ENCODE data around the gene AMPH.
"Not testable (repeated sequence)": the region's sequence is repeated elsewhere in the genome, so short reads cannot be mapped to it uniquely, and the experiment has no call there.

AMPH gene

DNA sequence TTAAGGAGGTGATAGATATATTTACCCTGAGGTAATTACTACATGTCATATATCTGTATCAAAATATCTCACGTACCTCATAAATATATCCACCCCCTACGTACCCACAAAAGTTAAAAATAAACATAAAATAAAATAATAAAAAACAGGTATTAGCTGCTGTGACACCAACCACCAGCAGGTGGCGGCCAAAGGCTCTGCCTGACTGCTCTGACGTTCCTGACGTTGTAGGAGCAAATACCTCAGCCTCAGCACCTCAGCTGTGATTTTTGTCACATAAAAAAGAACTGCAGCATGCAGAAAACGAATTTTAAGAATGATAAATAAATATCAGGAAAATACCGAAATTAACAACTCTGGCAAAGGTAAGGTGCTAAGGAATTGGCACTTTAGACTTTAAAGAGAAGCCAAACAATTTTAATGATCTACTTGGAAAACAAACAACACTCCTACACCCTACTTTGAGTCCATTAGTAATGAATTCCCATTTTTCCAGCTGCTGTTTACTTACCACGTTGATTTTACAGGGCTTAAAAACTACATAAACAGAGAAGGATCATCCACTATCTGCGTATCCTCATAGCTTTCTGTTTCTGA, 232.3 kb downstream of the AMPH start:
- Histone ChIP-seq H3K9ac (ENCODE audit: low read length) (no peak overlapping the region), H3K27me3 (ENCODE audit: control insufficient read depth, insufficient read depth, low read length) (no peaks in the 10 kb centered on the region), H3K4me1 (ENCODE audit: control insufficient read depth, insufficient read depth, low read length) (no peaks in the 10 kb centered on the region), H3K4me3 (ENCODE audit: low read length) (no peak overlapping the region), H3K9me3 (ENCODE audit: control insufficient read depth, low read length) (no peaks in the 10 kb centered on the region), H3K36me3 (ENCODE audit: control insufficient read depth, insufficient read depth, low read length) (no peaks in the 10 kb centered on the region)

DNA sequence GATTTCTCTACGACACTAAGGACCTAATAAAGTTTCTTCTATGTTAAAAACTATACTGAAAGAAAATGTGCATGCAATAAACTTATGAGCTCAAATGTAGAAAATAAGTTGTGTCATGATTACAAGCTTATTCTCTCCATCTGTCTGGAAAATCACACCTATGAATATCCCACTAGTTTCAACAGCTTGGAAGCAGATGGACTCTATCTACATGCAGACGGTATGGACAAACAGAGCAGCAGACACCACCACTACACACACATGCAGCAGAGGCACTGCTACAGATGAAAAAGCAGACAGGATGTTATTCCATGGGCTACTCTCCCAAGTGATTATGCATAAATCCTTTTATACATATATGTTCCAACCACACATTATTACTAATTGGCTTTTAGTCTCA, 234.3 kb downstream of the AMPH start:
- no peaks in the 10 kb centered on the region for H3K27me3 ChIP-seq (ENCODE audit: control insufficient read depth, insufficient read depth, low read length)
- no peaks in the 10 kb centered on the region for H3K9me3 ChIP-seq (ENCODE audit: control insufficient read depth, low read length)
- no peak overlapping the region for H3K9ac ChIP-seq (ENCODE audit: low read length)
- H3K4me1 ChIP-seq (ENCODE audit: control insufficient read depth, insufficient read depth, low read length) = no peaks in the 10 kb centered on the region
- H3K4me3 ChIP-seq (ENCODE audit: low read length) = no peak overlapping the region
- H3K36me3 ChIP-seq (ENCODE audit: control insufficient read depth, insufficient read depth, low read length) = no peaks in the 10 kb centered on the region

DNA sequence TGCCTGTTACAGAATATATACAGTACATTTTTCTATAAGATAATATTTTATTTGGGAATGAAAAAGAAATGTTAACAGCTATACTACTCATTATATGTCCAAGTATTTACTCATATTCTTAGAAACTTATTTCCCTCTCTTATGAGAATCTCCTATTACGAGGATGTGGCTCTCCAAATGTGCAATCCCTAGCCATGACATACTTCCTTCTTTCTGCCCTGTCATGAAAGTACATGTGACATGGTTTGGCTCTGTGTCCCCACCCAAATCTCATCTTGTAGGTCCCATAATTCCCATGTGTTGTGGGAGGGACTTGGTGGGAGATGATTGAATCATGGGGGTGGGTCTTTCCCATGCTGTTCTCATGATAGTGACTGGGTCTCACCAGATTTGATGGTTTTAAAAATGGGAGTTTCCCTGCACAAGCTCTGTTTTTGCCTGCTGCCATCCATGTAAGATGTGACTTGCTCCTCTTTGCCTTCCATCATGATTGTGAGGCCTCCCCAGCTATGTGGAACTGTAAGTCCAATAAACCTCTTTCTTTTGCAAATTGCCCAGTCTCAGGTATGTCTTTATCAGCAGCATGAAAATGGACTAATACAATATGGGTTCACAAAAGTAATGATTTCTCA, 235.1 kb downstream of the AMPH start:
- not testable (repeated sequence) for H3K9me3 ChIP-seq (ENCODE audit: control insufficient read depth, low read length); H3K4me3 ChIP-seq (ENCODE audit: low read length); H3K4me1 ChIP-seq (ENCODE audit: control insufficient read depth, insufficient read depth, low read length); H3K27me3 ChIP-seq (ENCODE audit: control insufficient read depth, insufficient read depth, low read length); H3K9ac ChIP-seq (ENCODE audit: low read length); H3K36me3 ChIP-seq (ENCODE audit: control insufficient read depth, insufficient read depth, low read length)

DNA sequence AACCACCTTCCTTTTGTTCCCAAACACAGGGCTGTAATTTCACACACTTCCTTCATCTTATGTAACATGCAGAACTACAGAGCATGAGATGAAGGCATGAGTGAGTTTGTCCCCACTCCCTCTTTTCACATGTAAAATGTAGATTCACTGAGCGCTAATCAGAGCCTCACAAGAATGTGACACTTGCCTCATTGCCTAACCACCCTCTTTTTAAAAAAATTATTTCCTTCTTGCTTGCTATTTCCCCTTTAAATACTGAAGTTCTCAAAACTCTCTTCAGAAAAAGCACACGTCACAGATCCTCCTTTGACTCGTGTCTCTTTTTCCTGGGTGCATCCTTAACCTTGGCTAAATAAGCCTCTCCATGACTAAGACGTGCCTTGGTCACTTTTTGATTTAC, 236.5 kb downstream of the AMPH start:
- Histone ChIP-seq H3K36me3 (ENCODE audit: control insufficient read depth, insufficient read depth, low read length) (no peaks in the 10 kb centered on the region), H3K9me3 (ENCODE audit: control insufficient read depth, low read length) (no peaks in the 10 kb centered on the region), H3K9ac (ENCODE audit: low read length) (no peak overlapping the region), H3K4me1 (ENCODE audit: control insufficient read depth, insufficient read depth, low read length) (no peaks in the 10 kb centered on the region), H3K4me3 (ENCODE audit: low read length) (no peak overlapping the region), H3K27me3 (ENCODE audit: control insufficient read depth, insufficient read depth, low read length) (no peaks in the 10 kb centered on the region)

DNA sequence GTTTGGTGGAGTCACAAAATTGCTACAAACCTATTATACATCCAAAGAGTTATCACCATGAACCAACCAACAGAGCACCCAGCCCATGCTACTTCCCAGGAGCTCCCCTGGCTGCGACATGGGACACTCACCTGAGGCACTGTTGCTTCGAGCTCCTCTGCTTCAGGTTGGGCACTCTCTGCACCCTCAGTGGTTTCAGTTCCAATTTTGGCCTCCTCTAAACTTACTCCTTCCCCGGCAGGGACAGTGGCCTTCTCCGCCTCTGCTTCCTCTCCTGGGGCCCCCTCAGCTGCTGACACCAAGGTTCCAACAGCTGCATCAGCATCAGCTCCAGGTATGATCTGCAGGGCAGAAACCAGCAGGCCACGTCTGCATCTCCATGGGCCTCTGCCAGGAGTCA, 237.3 kb downstream of the AMPH start:
- Histone ChIP-seq H3K27me3 (ENCODE audit: control insufficient read depth, insufficient read depth, low read length) (no peaks in the 10 kb centered on the region), H3K36me3 (ENCODE audit: control insufficient read depth, insufficient read depth, low read length) (no peaks in the 10 kb centered on the region), H3K4me1 (ENCODE audit: control insufficient read depth, insufficient read depth, low read length) (no peaks in the 10 kb centered on the region)

DNA sequence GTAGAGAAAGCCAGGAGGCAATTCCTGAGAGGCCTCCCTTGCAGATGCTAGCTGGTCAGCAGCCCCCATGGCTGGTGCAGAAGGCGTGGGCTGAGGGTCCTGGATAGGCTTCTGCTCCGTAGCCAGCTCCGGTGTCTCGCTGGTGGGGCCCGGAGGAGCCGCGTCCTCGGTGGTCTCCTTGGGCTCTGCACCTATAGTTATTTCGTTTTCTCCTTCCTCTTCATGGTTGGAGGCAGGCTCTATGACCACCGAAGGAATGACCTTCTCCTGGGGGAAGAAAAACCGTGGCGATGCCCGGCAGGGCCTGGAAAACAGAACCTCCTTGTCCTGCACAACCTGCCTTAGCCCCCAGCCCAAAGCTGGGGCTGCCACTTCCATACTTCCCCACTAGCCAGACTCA, 239.4 kb downstream of the AMPH start:
- Histone ChIP-seq H3K36me3 (ENCODE audit: control insufficient read depth, insufficient read depth, low read length) (no peaks in the 10 kb centered on the region), H3K9ac (ENCODE audit: low read length) (no peak overlapping the region), H3K4me3 (ENCODE audit: low read length) (no peak overlapping the region), H3K4me1 (ENCODE audit: control insufficient read depth, insufficient read depth, low read length) (no peaks in the 10 kb centered on the region), H3K9me3 (ENCODE audit: control insufficient read depth, low read length) (no peaks in the 10 kb centered on the region), H3K27me3 (ENCODE audit: control insufficient read depth, insufficient read depth, low read length) (no peaks in the 10 kb centered on the region)

More for the DNA sequence above, 237.3 kb downstream of the AMPH start:
- no peaks in the 10 kb centered on the region for H3K9me3 ChIP-seq (ENCODE audit: control insufficient read depth, low read length)
- no peak overlapping the region for H3K9ac ChIP-seq (ENCODE audit: low read length)
- H3K4me3 ChIP-seq (ENCODE audit: low read length) = no peak overlapping the region

DNA sequence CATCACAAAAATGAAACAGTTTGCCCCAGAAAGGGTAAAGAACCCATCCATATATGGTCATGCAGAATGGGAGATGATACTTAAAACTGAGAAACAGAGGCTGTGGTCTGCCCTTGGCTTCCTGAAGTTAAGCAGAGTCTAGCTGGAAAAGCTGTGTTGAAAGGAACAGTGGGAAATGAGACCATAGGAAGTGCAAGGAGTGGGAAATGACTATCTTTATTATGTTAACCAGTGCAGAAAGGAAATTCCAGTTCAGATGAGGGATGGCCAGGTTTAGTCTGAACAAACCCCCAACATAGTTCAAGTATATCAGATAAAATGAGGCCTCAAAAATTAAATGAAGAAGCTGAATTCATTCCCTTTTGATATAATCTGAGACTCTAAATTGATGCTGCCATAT, 245.5 kb downstream of the AMPH start:
- no peaks in the 10 kb centered on the region for H3K4me1 ChIP-seq (ENCODE audit: control insufficient read depth, insufficient read depth, low read length)
- H3K9me3 ChIP-seq (ENCODE audit: control insufficient read depth, low read length) = no peaks in the 10 kb centered on the region
- no peak overlapping the region for H3K4me3 ChIP-seq (ENCODE audit: low read length)
- H3K9ac ChIP-seq (ENCODE audit: low read length) = no peak overlapping the region
- no peaks in the 10 kb centered on the region for H3K27me3 ChIP-seq (ENCODE audit: control insufficient read depth, insufficient read depth, low read length)
- H3K36me3 ChIP-seq (ENCODE audit: control insufficient read depth, insufficient read depth, low read length) = no peaks in the 10 kb centered on the region

DNA sequence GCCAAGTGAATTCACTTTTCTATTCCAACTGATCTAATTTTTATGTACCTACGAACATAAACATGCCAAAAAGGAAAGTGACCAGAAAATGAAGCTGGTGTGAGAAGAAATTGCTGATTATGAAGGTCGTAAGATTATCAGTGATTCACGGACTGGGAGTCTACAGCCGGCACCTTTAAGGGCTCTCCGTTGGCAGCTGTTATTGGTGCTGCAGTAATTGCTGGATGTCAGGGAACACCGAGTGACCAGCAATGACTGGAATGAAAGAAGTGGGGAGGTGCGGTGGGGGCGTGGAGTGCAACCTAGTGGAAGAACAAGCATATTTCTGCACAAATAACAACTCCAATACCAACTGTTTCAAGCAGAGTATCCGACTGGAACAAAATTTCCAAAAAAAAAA, 247.9 kb downstream of the AMPH start:
- Histone ChIP-seq H3K27me3 (ENCODE audit: control insufficient read depth, insufficient read depth, low read length) (no peaks in the 10 kb centered on the region), H3K4me3 (ENCODE audit: low read length) (no peak overlapping the region), H3K4me1 (ENCODE audit: control insufficient read depth, insufficient read depth, low read length) (no peaks in the 10 kb centered on the region), H3K9ac (ENCODE audit: low read length) (no peak overlapping the region), H3K9me3 (ENCODE audit: control insufficient read depth, low read length) (no peaks in the 10 kb centered on the region), H3K36me3 (ENCODE audit: control insufficient read depth, insufficient read depth, low read length) (no peaks in the 10 kb centered on the region)

DNA sequence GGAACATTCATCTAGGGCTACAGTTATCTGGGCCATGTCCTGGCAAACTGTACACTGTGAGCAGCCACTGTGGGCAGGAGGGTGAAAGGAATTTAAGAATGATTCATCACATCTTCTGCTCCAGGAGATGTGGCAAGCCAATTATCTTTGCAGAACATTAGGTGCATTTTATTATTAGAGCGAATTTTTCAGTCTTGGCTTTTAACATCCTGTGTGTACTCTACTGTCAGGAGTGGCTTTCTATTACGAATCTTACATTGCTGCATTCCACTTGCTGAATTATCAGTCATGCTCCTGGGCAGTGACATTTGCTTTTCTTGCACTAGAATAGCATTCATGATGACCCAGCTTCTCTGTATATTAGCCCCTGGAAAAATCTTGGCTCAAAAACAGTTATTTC, 248.5 kb downstream of the AMPH start:
- Histone ChIP-seq H3K4me3 (ENCODE audit: low read length) (no peak overlapping the region), H3K9me3 (ENCODE audit: control insufficient read depth, low read length) (no peaks in the 10 kb centered on the region), H3K36me3 (ENCODE audit: control insufficient read depth, insufficient read depth, low read length) (no peaks in the 10 kb centered on the region), H3K4me1 (ENCODE audit: control insufficient read depth, insufficient read depth, low read length) (no peaks in the 10 kb centered on the region), H3K9ac (ENCODE audit: low read length) (no peak overlapping the region), H3K27me3 (ENCODE audit: control insufficient read depth, insufficient read depth, low read length) (no peaks in the 10 kb centered on the region)

DNA sequence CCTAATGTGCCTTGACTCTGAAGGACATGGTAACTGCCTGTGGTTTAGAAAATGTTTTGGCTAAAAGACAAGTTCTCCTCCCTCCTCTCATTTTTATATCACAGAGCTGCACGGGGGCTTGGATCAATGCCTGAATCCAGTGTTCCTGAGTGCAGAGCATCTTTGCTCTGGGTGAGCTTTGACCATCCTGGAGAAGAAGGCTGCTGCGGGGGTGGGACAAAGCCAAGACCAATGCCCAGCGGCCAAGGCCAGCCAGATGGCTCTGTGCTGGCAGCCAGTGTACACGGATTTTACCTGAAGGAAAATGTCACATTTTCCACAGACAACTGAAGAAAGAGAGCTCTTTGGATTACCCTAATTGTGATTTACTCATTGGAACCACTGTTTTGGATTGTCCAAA, 255.7 kb downstream of the AMPH start:
- Histone ChIP-seq H3K27me3 (ENCODE audit: control insufficient read depth, insufficient read depth, low read length) (no peaks in the 10 kb centered on the region), H3K4me3 (ENCODE audit: low read length) (no peak overlapping the region), H3K36me3 (ENCODE audit: control insufficient read depth, insufficient read depth, low read length) (no peaks in the 10 kb centered on the region), H3K4me1 (ENCODE audit: control insufficient read depth, insufficient read depth, low read length) (no peaks in the 10 kb centered on the region), H3K9ac (ENCODE audit: low read length) (no peak overlapping the region), H3K9me3 (ENCODE audit: control insufficient read depth, low read length) (no peaks in the 10 kb centered on the region)

DNA sequence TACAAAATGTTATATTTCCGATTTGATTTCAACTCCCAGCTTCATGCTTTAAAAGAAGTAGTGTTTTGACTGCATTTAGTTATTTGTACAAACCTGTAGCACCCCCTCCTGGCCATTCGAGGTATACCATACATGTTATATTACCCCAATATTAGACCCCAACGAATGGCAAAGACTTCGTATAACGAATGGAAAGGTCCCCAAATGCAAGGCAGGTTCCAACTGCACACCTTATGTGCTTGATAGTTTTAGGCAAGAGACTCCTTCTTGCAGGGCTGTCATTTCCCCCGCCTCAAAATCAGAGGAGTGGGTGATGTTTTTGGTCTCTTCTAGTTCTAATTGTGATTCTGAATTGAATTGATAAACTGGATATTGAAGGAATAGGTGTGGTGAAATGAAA, 256.7 kb downstream of the AMPH start:
- Histone ChIP-seq H3K36me3 (ENCODE audit: control insufficient read depth, insufficient read depth, low read length) (no peaks in the 10 kb centered on the region), H3K4me1 (ENCODE audit: control insufficient read depth, insufficient read depth, low read length) (no peaks in the 10 kb centered on the region), H3K9ac (ENCODE audit: low read length) (no peak overlapping the region), H3K27me3 (ENCODE audit: control insufficient read depth, insufficient read depth, low read length) (no peaks in the 10 kb centered on the region), H3K4me3 (ENCODE audit: low read length) (no peak overlapping the region), H3K9me3 (ENCODE audit: control insufficient read depth, low read length) (no peaks in the 10 kb centered on the region)

DNA sequence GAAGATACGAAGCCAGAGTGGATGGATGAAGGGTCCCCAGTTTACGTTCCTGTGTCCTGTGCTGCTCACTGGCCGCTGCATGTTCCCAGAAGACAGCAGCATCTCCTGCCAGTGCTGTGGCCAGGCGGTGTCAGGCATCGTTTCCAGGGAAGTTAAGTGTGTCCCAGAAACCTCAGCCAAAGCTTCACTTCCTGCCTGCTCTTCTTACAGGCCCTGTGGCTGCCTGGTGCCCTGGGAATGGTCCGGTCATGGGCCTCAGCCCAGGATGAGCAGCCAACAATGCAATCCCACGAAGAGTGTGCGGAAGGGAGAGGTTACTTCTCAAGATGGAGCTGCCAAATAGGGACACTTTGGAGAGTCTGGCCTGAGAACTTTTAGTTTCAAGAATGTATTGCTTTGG, 258.0 kb downstream of the AMPH start:
- H3K36me3 ChIP-seq (ENCODE audit: control insufficient read depth, insufficient read depth, low read length) = no peaks in the 10 kb centered on the region
- H3K4me1 ChIP-seq (ENCODE audit: control insufficient read depth, insufficient read depth, low read length) = no peaks in the 10 kb centered on the region
- no peaks in the 10 kb centered on the region for H3K9me3 ChIP-seq (ENCODE audit: control insufficient read depth, low read length)
- H3K9ac ChIP-seq (ENCODE audit: low read length) = no peak overlapping the region
- H3K27me3 ChIP-seq (ENCODE audit: control insufficient read depth, insufficient read depth, low read length) = no peaks in the 10 kb centered on the region
- no peak overlapping the region for H3K4me3 ChIP-seq (ENCODE audit: low read length)

DNA sequence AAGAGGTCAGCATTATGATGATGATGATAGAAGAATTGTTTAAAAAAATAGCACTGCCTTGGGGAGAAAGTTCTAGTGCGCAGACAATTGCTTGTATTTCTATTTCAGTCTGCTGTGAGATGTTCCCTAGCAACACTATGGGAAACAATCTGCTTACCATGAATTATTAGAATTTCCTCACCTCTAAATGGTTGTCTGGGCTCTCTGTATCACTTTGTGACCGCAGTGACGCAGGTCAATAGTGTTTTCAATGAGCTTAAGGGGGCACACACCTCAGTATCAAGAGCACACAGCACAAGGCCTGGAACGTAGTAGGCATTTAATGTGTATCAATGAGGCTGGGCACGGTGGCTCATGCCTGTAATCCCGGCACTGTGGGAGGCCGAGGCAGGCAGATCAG, 258.9 kb downstream of the AMPH start:
- Histone ChIP-seq H3K4me3 (ENCODE audit: low read length) (no peak overlapping the region), H3K27me3 (ENCODE audit: control insufficient read depth, insufficient read depth, low read length) (no peaks in the 10 kb centered on the region), H3K4me1 (ENCODE audit: control insufficient read depth, insufficient read depth, low read length) (no peaks in the 10 kb centered on the region), H3K9me3 (ENCODE audit: control insufficient read depth, low read length) (no peaks in the 10 kb centered on the region), H3K9ac (ENCODE audit: low read length) (no peak overlapping the region), H3K36me3 (ENCODE audit: control insufficient read depth, insufficient read depth, low read length) (no peaks in the 10 kb centered on the region)
